Measurements from ENCODE around the gene RETNLB.

Gene RETNLB

GRCh38 chr3:108779496-108779895, 22.3 kb upstream of the RETNLB start:
- TF ChIP-seq SPI1 (IDR thresholded peaks at IDR 0.05; ENCODE audit: borderline replicate concordance, low read depth) (no peak), CTCF (IDR thresholded peaks at IDR 0.05; ENCODE audit: insufficient read depth, low read length) (no peak), REST (IDR thresholded peaks at IDR 0.05; ENCODE audit: insufficient replicate concordance, low read depth) (no peak), POLR2AphosphoS5 (IDR thresholded peaks at IDR 0.05; ENCODE audit: low read depth) (no peak), GABPA (IDR thresholded peaks at IDR 0.05; ENCODE audit: low read depth) (no peak)

GRCh38 chr3:108775649-108776048, 18.4 kb upstream of the RETNLB start:
- no peak for DNase-seq (ENCODE audit: low read depth in 1 of 2, low spot score in 1 of 2)
- Histone ChIP-seq H3K27me3 (ENCODE audit: insufficient read depth, poor library complexity, severe bottlenecking) (no peaks in the 10 kb centered on the region), H3K27ac (replicated peaks) (no peak overlapping the region), H3K4me3 (replicated peaks; ENCODE audit: insufficient read depth, low read length) (no peak overlapping the region)
- TF ChIP-seq GABPA (IDR thresholded peaks at IDR 0.05; ENCODE audit: low read depth) (no peak), SPI1 (IDR thresholded peaks at IDR 0.05; ENCODE audit: borderline replicate concordance, low read depth) (no peak), POLR2AphosphoS5 (IDR thresholded peaks at IDR 0.05; ENCODE audit: low read depth) (no peak), REST (IDR thresholded peaks at IDR 0.05; ENCODE audit: insufficient replicate concordance, low read depth) (no peak), CTCF (IDR thresholded peaks at IDR 0.05; ENCODE audit: insufficient read depth, low read length) (no peak)

More at GRCh38 chr3:108779496-108779895, 22.3 kb upstream of the RETNLB start:
- no peak overlapping the region for H3K27ac ChIP-seq (replicated peaks)
- no peak overlapping the region for H3K4me3 ChIP-seq (replicated peaks; ENCODE audit: insufficient read depth, low read length)
- no peaks in the 10 kb centered on the region for H3K27me3 ChIP-seq (ENCODE audit: insufficient read depth, poor library complexity, severe bottlenecking)
- DNase-seq (ENCODE audit: low read depth in 1 of 2, low spot score in 1 of 2): no peak

- no peak for TF ChIP-seq REST (IDR thresholded peaks at IDR 0.05; ENCODE audit: insufficient replicate concordance, low read depth)
- TF ChIP-seq SPI1 (IDR thresholded peaks at IDR 0.05; ENCODE audit: borderline replicate concordance, low read depth): no peak
- TF ChIP-seq CTCF (IDR thresholded peaks at IDR 0.05; ENCODE audit: insufficient read depth, low read length): no peak
- TF ChIP-seq POLR2AphosphoS5 (IDR thresholded peaks at IDR 0.05; ENCODE audit: low read depth): no peak
- TF ChIP-seq GABPA (IDR thresholded peaks at IDR 0.05; ENCODE audit: low read depth): no peak
- no peak overlapping the region for H3K27ac ChIP-seq (replicated peaks)
- H3K27me3 ChIP-seq (ENCODE audit: insufficient read depth, poor library complexity, severe bottlenecking): peaks cover 2% of the 10 kb centered on the region
- DNase-seq (ENCODE audit: low read depth in 1 of 2, low spot score in 1 of 2): no peak
- H3K4me3 ChIP-seq (replicated peaks; ENCODE audit: insufficient read depth, low read length): no peak overlapping the region
Measured at GRCh38 chr3:108767253-108767652, 10.0 kb upstream of the RETNLB start.
